H1 (cell line): ENCODE data around the gene PASD1. TPM values are rescaled to one million over a fixed set of nuclear protein-coding genes. Genes with fewer than 3 reads are reported as not detected.

ENCODE experiments used
- CBX8 ChIP-seq: fragments of 300-800, 300-1000 bp; sonication (generic); IDR thresholded peaks from 2 replicates; pipeline ENCODE4 v1.7.1; 2016; ENCODE audit warnings: low read depth, low read length, borderline replicate concordance
- CHD1 ChIP-seq: IDR thresholded peaks from 2 replicates; pipeline ENCODE4 v1.6.1; 2012; ENCODE audit warnings: low read depth, low read length, improper control_type of control experiment
- CREB1 ChIP-seq: IDR thresholded peaks from 2 replicates; pipeline ENCODE4 v1.6.1; 2012; ENCODE audit warnings: inconsistent platforms
- HDAC6 ChIP-seq: IDR thresholded peaks from one replicate; pipeline ENCODE4 v1.7.1; 2012; ENCODE audit warnings: low read depth, mild to moderate bottlenecking, inconsistent platforms, low read length, moderate library complexity
- NRF1 ChIP-seq: IDR thresholded peaks from 2 replicates; pipeline ENCODE4 v1.6.1; 2011; ENCODE audit warnings: mild to moderate bottlenecking, low read depth, low read length, improper control_type of control experiment
- RNF2 ChIP-seq: fragments of 200-900, 300-1000 bp; sonication (generic); IDR thresholded peaks from 2 replicates; pipeline ENCODE4 v1.7.1; 2016; ENCODE audit warnings: borderline replicate concordance, low read depth, mild to moderate bottlenecking, antibody characterized with exemption, low read length; ENCODE audit not compliant: poor library complexity, severe bottlenecking; ENCODE audit errors: missing control alignments
- ZNF274 ChIP-seq: IDR thresholded peaks from 2 replicates; pipeline ENCODE4 v1.7.0; 2012; ENCODE audit warnings: low read length, borderline replicate concordance; ENCODE audit errors: extremely low read depth
- polyA plus RNA-seq, 7 experiments: library from polyadenylated mRNA; depleted of rRNA in 3 of 7; stranded (reverse) in 5 of 7; unstranded in 2 of 7; fragments of >200 nt in 5 of 7; fragments of 200-250 nt in 2 of 7; gene quantifications; 1 replicate in 5 of 7; 2 replicates in 1 of 7; 4 replicates in 1 of 7; pipeline versions ENCODE4 v1.2.1 to v1.2.3, GENCODE V29; 2011 to 2013; ENCODE audit warnings: missing spikeins in 2 of 7, mixed read lengths in 2 of 7
- total RNA-seq: library from RNA; stranded (reverse); fragmentation: NEBNext Ultra II Directional; extraction: Animal tissue kit (Norgen Biotek cat#: 25700); gene quantifications from 2 replicates; pipeline ENCODE4 v1.2.1, GENCODE V29; 2021
- TF ChIP-seq, protein P1 (sequence below): IDR thresholded peaks from 2 replicates; pipeline ENCODE4 v1.6.1; 2011; ENCODE audit warnings: low read depth, mild to moderate bottlenecking, low read length; ENCODE audit not compliant: insufficient read depth

PASD1 gene
- total and polyA plus RNA-seq, 2 of the 8 experiments (the other 6 are each of a cell fraction or from before 2014, with no cell fraction given): 0.03 to 0.09 TPM

DNA sequence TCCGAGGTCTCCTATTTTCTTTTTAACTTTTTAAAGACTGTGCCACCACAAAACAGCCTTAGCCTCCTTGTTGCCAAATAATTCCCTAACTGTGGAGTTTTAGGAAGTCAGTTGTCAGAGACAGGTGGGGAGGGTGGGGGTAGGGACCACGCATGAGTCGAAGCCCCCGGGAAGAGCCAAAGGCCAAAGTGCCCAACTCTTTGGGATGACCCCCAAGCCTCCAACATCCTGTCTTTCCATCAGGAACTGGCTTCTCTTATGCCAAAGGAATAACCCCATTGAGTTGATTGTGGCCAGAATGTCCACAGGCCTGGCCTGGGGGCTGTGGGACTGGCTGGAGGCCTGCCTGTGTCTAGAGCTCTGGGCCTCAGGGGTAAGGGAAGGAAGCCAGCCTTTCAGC is 137.6 kb downstream of the PASD1 start (continued):
- TF ChIP-seq, protein P1, sequence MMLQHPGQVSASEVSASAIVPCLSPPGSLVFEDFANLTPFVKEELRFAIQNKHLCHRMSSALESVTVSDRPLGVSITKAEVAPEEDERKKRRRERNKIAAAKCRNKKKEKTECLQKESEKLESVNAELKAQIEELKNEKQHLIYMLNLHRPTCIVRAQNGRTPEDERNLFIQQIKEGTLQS: no peak
- no peak for TF ChIP-seq NRF1
- no peak for TF ChIP-seq HDAC6
- no peak for TF ChIP-seq ZNF274
- TF ChIP-seq RNF2: no peak
- TF ChIP-seq CREB1: no peak
- TF ChIP-seq CHD1: no peak
- no peak for TF ChIP-seq CBX8
